HepG2 (cell line): Measurements from ENCODE around the gene CACNB4. TPM values are rescaled to one million over a fixed set of nuclear protein-coding genes. Genes with fewer than 3 reads are reported as not detected.
A peak's percentile ranks its signal among the peaks of the same experiment; 100 is the strongest.

Source experiments
- ATAC-seq: fragments of 200-7000 bp; cut with Tn5 transposase; 3 replicates; pipeline ENCODE4 v1.9.1; 2020; ENCODE audit warnings: mild to moderate bottlenecking, moderate library complexity
- BruUV-seq: library from RNA; stranded (reverse); fragments of 400-500 nt; replicated peaks from 2 replicates; lab custom pipeline; 2021; lab: Mats Ljungman, UMichigan
- CTCF ChIA-PET: fragments of 300-600 bp; formaldehyde crosslinking; extraction: SDS; loops from one replicate; lab custom pipeline; 2021; ENCODE audit warnings: low total read pairs, inconsistent platforms, low intra/inter-chr PET ratio; lab: Yijun Ruan, JAX
- POLR2A ChIA-PET: fragments of 350-600 bp; sonication (Branson Sonifier 250); formaldehyde crosslinking; loops from one replicate; lab custom pipeline; 2020; ENCODE audit warnings: antibody characterized with exemption, inconsistent platforms; lab: Yijun Ruan, JAX
- DNase-seq: peaks from one replicate; pipeline ENCODE4 v3.0.0-alpha.2; 2015; ENCODE audit warnings: low spot score
- FAIRE-seq: peaks from 3 replicates; lab custom pipeline; 2011; peaks lifted over from hg19 to GRCh38; lab: Jason Lieb, UNC
- H2AFZ ChIP-seq: one replicate; pipeline ENCODE4 v1.6.1; 2011; ENCODE audit warnings: low read length, inconsistent platforms
- H3K27ac ChIP-seq: fragments of 300-600 bp; 3 replicates; pipeline ENCODE4 v1.8.0; 2011; ENCODE audit warnings: mixed run types, mild to moderate bottlenecking, mixed read lengths, low read length, inconsistent platforms; ENCODE audit not compliant: insufficient read depth; ENCODE audit errors: extremely low read length
- H3K27me3 ChIP-seq, 2 experiments: fragments of 200-600 bp in 1 of 2; 2 replicates in 1 of 2; 3 replicates in 1 of 2; pipeline versions ENCODE4 v1.6.0 to v1.8.0; 2011; ENCODE audit warnings: low read length in 2 of 2, mild to moderate bottlenecking in 2 of 2, moderate library complexity in 2 of 2, inconsistent platforms in 1 of 2; ENCODE audit not compliant: insufficient read depth in 2 of 2, control insufficient read depth in 1 of 2
- H3K36me3 ChIP-seq, 2 experiments: fragments of 200-600 bp in 1 of 2; replicated peaks in 1 of 2; 2 replicates in 1 of 2; 3 replicates in 1 of 2; pipeline versions ENCODE4 v1.5.1 to v1.8.0; 2011; ENCODE audit warnings: low read length in 2 of 2, inconsistent platforms in 1 of 2; ENCODE audit not compliant: insufficient read depth in 2 of 2, control insufficient read depth in 1 of 2
- H3K4me1 ChIP-seq: 2 replicates; pipeline ENCODE4 v1.5.1; 2012; ENCODE audit warnings: low read length, inconsistent platforms; ENCODE audit not compliant: insufficient read depth
- H3K4me2 ChIP-seq: 2 replicates; pipeline ENCODE4 v1.6.0; 2011; ENCODE audit warnings: low read depth, low read length, inconsistent platforms
- H3K4me3 ChIP-seq, 3 experiments: fragments of 200-600 bp in 1 of 3; sonication (generic), shearing (Covaris generic) in 1 of 3; replicated peaks in 1 of 3; 2 replicates each; pipeline ENCODE4 v1.5.1; 2011 to 2016; ENCODE audit warnings: low read length in 3 of 3, inconsistent platforms in 2 of 3, low read depth in 2 of 3, mild to moderate bottlenecking in 2 of 3, control low read depth in 1 of 3, mixed read lengths in 1 of 3; ENCODE audit not compliant: insufficient read depth in 1 of 3
- H3K79me2 ChIP-seq: one replicate; pipeline ENCODE4 v1.6.1; 2011; ENCODE audit warnings: low read length, inconsistent platforms; ENCODE audit not compliant: insufficient read depth
- H3K9ac ChIP-seq: 2 replicates; pipeline ENCODE4 v1.6.0; 2011; ENCODE audit warnings: mild to moderate bottlenecking, low read depth, low read length, inconsistent platforms; ENCODE audit not compliant: insufficient read depth
- H3K9me3 ChIP-seq: 2 replicates; pipeline ENCODE4 v1.5.1; 2012; ENCODE audit warnings: mild to moderate bottlenecking, low read length
- H4K20me1 ChIP-seq: 2 replicates; pipeline ENCODE4 v1.6.0; 2011; ENCODE audit warnings: inconsistent platforms, mild to moderate bottlenecking, low read length, moderate library complexity; ENCODE audit not compliant: insufficient read depth
- ATAD3A ChIP-seq: sonication (generic); formaldehyde crosslinking; IDR thresholded peaks from 2 replicates; pipeline ENCODE4 v1.4.0; 2020; ENCODE audit warnings: missing genetic modification reagents
- FOXA3 ChIP-seq: IDR thresholded peaks from 2 replicates; pipeline ENCODE4 v1.6.1; 2016; ENCODE audit warnings: missing genetic modification reagents, missing compliant biosample characterization
- KDM5B ChIP-seq: sonication (generic); formaldehyde crosslinking; IDR thresholded peaks from 2 replicates; pipeline ENCODE4 v1.4.0; 2020; ENCODE audit warnings: missing genetic modification reagents, mild to moderate bottlenecking, borderline replicate concordance
- MYC ChIP-seq: sonication (generic); formaldehyde crosslinking; IDR thresholded peaks from 2 replicates; pipeline ENCODE4 v1.9.0; 2021; ENCODE audit warnings: missing genetic modification reagents, borderline replicate concordance
- NR2F2 ChIP-seq: IDR thresholded peaks from 2 replicates; pipeline ENCODE4 v1.6.1; 2012; ENCODE audit warnings: low read depth, inconsistent platforms, borderline replicate concordance
- SMAD9 ChIP-seq: sonication (generic); formaldehyde crosslinking; IDR thresholded peaks from 2 replicates; pipeline ENCODE4 v1.5.1; 2020; ENCODE audit warnings: mild to moderate bottlenecking, missing genetic modification reagents
- SNAI1 ChIP-seq: sonication (generic); formaldehyde crosslinking; IDR thresholded peaks from 2 replicates; pipeline ENCODE4 v1.5.0; 2020; ENCODE audit warnings: mild to moderate bottlenecking, missing genetic modification reagents, borderline replicate concordance
- ZNF205 ChIP-seq: IDR thresholded peaks from 2 replicates; pipeline ENCODE4 v1.6.1; 2018; ENCODE audit warnings: missing biosample characterization, missing genetic modification reagents
- ZNF224 ChIP-seq: sonication (generic); formaldehyde crosslinking; IDR thresholded peaks from 2 replicates; pipeline ENCODE4 v1.5.0; 2020; ENCODE audit warnings: mild to moderate bottlenecking, missing genetic modification reagents
- WGBS: methylation state at CpG from one replicate; pipeline ENCODE4 v1.1.6; 2017; ENCODE audit warnings: low lambda C conversion rate; 5-methylcytosine and 5-hydroxymethylcytosine counted together
- in situ Hi-C: cut with HindIII; loops from 2 replicates; pipeline ENCODE4 v1.10.0; 2017; ENCODE audit warnings: low pct_unique_long_range_greater_than_20kb; ENCODE audit not compliant: extremely low pct_ligation_motif_present
- intact Hi-C: fragments of 100-400 bp; cut with micrococcal nuclease; formaldehyde crosslinking; loops from one replicate; pipeline ENCODE4 v1.10.0; 2022; ENCODE audit not compliant: unreplicated experiment
- polyA plus RNA-seq, 8 experiments: library from polyadenylated mRNA; depleted of rRNA in 3 of 8; stranded (reverse) in 7 of 8; unstranded in 1 of 8; fragments of >200 nt; fragmentation: Illumina TruSeq in 4 of 8; extraction: Trizol in 4 of 8; gene quantifications; 2 replicates each; pipeline versions ENCODE4 v1.2.1 to v1.2.3, GENCODE V29; 2011 to 2016; ENCODE audit warnings: low read depth in 4 of 8, missing spikeins in 1 of 8, mixed read lengths in 1 of 8; ENCODE audit not compliant: insufficient read depth in 1 of 8
- total RNA-seq, 5 experiments: library from RNA; depleted of rRNA; stranded (reverse); fragments of >200 nt; fragmentation: Illumina TruSeq; extraction: Trizol; gene quantifications; 2 replicates each; pipeline ENCODE4 v1.2.3, GENCODE V29; 2016; ENCODE audit warnings: low read depth in 1 of 5
- TF ChIP-seq, protein P1 (sequence below): sonication (generic); formaldehyde crosslinking; IDR thresholded peaks from 2 replicates; pipeline ENCODE4 v1.5.0; 2020; ENCODE audit warnings: missing genetic modification reagents
- TF ChIP-seq, protein P2 (sequence below): sonication (generic); formaldehyde crosslinking; IDR thresholded peaks from 2 replicates; pipeline ENCODE4 v1.4.0; 2020; ENCODE audit warnings: missing genetic modification reagents
- TF ChIP-seq, protein P3 (sequence below): sonication (generic); formaldehyde crosslinking; IDR thresholded peaks from 2 replicates; pipeline ENCODE4 v1.4.0; 2020; ENCODE audit warnings: missing genetic modification reagents, borderline replicate concordance
- TF ChIP-seq, protein P4 (sequence below): sonication (generic); formaldehyde crosslinking; IDR thresholded peaks from 2 replicates; pipeline ENCODE4 v1.8.0; 2022; ENCODE audit warnings: mild to moderate bottlenecking, missing genetic modification reagents, moderate library complexity
- TF ChIP-seq, protein P5 (sequence below): sonication (generic); formaldehyde crosslinking; IDR thresholded peaks from 2 replicates; pipeline ENCODE4 v1.5.1; 2020; ENCODE audit warnings: missing genetic modification reagents, mild to moderate bottlenecking, borderline replicate concordance

CACNB4 gene
- total and polyA plus RNA-seq, 2 of the 13 experiments (the other 11 are each of a cell fraction or from before 2014, with no cell fraction given) = 5.1 to 14.3 TPM

DNA sequence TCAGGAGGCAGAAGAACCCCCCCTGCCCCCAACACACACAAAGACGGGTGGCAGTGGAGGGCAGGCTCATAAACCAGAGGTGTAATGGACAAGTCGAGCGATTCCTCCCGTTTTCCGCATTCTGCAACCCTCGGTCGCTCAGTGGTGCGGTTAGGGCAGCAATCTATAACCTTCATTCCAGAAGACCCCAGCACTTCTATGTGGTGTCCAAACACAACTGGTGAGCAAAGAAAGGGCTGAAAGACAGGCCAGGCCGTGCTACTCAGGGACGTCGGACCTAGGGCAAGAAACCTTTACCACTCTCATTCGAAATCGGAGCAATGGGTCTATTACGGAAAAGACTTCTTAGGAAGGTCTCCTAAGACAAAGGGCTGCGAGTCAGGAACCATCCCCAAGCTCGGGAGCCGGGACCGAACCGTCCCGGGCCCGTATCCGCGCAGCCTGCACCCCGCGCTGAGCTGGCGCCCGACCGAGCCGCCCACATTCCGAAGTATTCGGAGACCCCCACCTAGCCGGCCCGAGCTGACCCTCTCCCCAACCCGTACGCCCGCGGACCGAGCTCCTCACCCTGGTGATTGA lies 271.2 kb downstream of the CACNB4 start:
- ChIA-PET CTCF (interaction anchor here (2.0 kb wide), 1 partner anchor 198 kb away, joined by 7 read pairs; no protein-coding TSS in a partner anchor), POLR2A (interaction anchor here (0.6 to 3.2 kb wide), 34 partner anchors 8 to 889 kb away, joined by 3 to 41 read pairs (median 5); partner anchors contain the start of gene PRPF40A)
- WGBS = under 1% methylated on average over 30 of the region's 38 CpGs
- no peak for FAIRE-seq
- Histone ChIP-seq H3K4me1 (peaks cover 73% of the 10 kb centered on the region), H3K27me3 (no peaks in the 10 kb centered on the region; a peak in 1 of 5 replicates), H3K79me2 (peaks cover 56% of the 10 kb centered on the region), H3K4me3 (peak overlapping the region; percentile 94 to 98 (median 95)), H4K20me1 (peaks cover 42% of the 10 kb centered on the region), H3K9ac (peak overlapping the region; percentile 94), H3K4me2 (peak overlapping the region; percentile 87), H3K27ac (peak overlapping the region; percentile 75), H3K9me3 (no peaks in the 10 kb centered on the region), H3K36me3 (no peaks in the 10 kb centered on the region), H2AFZ (no peak overlapping the region)
- intact Hi-C loops = loop anchor here (1.0 to 5.0 kb wide), 4 partner anchors 8 to 200 kb away; no protein-coding TSS in a partner anchor
- in situ Hi-C loops = loop anchor here (10.0 kb wide), 1 partner anchor 887 kb away; the partner anchor contains the start of genes ARL6IP6 and PRPF40A
- BruUV-seq = no TSS peak
- ATAC-seq = peak; percentile 20
- DNase-seq = peak; percentile 23
- no peak for TF ChIP-seq ZNF205 (CRISPR knock-in tag)
- no peak for TF ChIP-seq ATAD3A (CRISPR knock-in tag)
- TF ChIP-seq, protein P1, sequence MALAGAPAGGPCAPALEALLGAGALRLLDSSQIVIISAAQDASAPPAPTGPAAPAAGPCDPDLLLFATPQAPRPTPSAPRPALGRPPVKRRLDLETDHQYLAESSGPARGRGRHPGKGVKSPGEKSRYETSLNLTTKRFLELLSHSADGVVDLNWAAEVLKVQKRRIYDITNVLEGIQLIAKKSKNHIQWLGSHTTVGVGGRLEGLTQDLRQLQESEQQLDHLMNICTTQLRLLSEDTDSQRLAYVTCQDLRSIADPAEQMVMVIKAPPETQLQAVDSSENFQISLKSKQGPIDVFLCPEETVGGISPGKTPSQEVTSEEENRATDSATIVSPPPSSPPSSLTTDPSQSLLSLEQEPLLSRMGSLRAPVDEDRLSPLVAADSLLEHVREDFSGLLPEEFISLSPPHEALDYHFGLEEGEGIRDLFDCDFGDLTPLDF = no peak
- TF ChIP-seq, protein P2, sequence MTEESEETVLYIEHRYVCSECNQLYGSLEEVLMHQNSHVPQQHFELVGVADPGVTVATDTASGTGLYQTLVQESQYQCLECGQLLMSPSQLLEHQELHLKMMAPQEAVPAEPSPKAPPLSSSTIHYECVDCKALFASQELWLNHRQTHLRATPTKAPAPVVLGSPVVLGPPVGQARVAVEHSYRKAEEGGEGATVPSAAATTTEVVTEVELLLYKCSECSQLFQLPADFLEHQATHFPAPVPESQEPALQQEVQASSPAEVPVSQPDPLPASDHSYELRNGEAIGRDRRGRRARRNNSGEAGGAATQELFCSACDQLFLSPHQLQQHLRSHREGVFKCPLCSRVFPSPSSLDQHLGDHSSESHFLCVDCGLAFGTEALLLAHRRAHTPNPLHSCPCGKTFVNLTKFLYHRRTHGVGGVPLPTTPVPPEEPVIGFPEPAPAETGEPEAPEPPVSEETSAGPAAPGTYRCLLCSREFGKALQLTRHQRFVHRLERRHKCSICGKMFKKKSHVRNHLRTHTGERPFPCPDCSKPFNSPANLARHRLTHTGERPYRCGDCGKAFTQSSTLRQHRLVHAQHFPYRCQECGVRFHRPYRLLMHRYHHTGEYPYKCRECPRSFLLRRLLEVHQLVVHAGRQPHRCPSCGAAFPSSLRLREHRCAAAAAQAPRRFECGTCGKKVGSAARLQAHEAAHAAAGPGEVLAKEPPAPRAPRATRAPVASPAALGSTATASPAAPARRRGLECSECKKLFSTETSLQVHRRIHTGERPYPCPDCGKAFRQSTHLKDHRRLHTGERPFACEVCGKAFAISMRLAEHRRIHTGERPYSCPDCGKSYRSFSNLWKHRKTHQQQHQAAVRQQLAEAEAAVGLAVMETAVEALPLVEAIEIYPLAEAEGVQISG (CRISPR knock-in tag) = no peak
- TF ChIP-seq, protein P3, sequence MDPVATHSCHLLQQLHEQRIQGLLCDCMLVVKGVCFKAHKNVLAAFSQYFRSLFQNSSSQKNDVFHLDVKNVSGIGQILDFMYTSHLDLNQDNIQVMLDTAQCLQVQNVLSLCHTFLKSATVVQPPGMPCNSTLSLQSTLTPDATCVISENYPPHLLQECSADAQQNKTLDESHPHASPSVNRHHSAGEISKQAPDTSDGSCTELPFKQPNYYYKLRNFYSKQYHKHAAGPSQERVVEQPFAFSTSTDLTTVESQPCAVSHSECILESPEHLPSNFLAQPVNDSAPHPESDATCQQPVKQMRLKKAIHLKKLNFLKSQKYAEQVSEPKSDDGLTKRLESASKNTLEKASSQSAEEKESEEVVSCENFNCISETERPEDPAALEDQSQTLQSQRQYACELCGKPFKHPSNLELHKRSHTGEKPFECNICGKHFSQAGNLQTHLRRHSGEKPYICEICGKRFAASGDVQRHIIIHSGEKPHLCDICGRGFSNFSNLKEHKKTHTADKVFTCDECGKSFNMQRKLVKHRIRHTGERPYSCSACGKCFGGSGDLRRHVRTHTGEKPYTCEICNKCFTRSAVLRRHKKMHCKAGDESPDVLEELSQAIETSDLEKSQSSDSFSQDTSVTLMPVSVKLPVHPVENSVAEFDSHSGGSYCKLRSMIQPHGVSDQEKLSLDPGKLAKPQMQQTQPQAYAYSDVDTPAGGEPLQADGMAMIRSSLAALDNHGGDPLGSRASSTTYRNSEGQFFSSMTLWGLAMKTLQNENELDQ (CRISPR knock-in tag) = no peak
- TF ChIP-seq, protein P4, sequence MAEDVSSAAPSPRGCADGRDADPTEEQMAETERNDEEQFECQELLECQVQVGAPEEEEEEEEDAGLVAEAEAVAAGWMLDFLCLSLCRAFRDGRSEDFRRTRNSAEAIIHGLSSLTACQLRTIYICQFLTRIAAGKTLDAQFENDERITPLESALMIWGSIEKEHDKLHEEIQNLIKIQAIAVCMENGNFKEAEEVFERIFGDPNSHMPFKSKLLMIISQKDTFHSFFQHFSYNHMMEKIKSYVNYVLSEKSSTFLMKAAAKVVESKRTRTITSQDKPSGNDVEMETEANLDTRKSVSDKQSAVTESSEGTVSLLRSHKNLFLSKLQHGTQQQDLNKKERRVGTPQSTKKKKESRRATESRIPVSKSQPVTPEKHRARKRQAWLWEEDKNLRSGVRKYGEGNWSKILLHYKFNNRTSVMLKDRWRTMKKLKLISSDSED = no peak
- 0 out of 2 replicates have a peak, but pooled peaks have one; percentile 84 for TF ChIP-seq ZNF224 (CRISPR knock-in tag)
- TF ChIP-seq FOXA3 = no peak
- TF ChIP-seq, protein P5, sequence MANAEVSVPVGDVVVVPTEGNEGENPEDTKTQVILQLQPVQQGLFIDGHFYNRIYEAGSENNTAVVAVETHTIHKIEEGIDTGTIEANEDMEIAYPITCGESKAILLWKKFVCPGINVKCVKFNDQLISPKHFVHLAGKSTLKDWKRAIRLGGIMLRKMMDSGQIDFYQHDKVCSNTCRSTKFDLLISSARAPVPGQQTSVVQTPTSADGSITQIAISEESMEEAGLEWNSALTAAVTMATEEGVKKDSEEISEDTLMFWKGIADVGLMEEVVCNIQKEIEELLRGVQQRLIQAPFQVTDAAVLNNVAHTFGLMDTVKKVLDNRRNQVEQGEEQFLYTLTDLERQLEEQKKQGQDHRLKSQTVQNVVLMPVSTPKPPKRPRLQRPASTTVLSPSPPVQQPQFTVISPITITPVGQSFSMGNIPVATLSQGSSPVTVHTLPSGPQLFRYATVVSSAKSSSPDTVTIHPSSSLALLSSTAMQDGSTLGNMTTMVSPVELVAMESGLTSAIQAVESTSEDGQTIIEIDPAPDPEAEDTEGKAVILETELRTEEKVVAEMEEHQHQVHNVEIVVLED (CRISPR knock-in tag) = 0 out of 2 replicates have a peak, but pooled peaks have one; percentile 9
- no peak for TF ChIP-seq SNAI1 (CRISPR knock-in tag)
- 0 out of 2 replicates have a peak, but pooled peaks have one; percentile 21 for TF ChIP-seq NR2F2
- TF ChIP-seq KDM5B = no peak
- TF ChIP-seq MYC (CRISPR knock-in tag) = no peak
- TF ChIP-seq SMAD9 = no peak
